AG04450 (cell line): ENCODE measurements around the gene SYT14. TPM values are rescaled to one million over a fixed set of nuclear protein-coding genes. Genes with fewer than 3 reads are reported as not detected.

Experiments
- CTCF ChIA-PET: fragments of 300-600, 350-600 bp; formaldehyde crosslinking; extraction: SDS; loops from one replicate; lab custom pipeline; 2022; ENCODE audit warnings: antibody characterized with exemption, inconsistent platforms; lab: Charles Lee
- POLR2A ChIA-PET: fragments of 350-600 bp; formaldehyde crosslinking; extraction: SDS; loops from one replicate; lab custom pipeline; 2021; ENCODE audit warnings: antibody characterized with exemption, inconsistent platforms; lab: Yijun Ruan, JAX
- DNase-seq: peaks from one replicate; pipeline ENCODE4 v3.0.0-alpha.2; 2011; ENCODE audit warnings: low read depth, low spot score
- H3K27ac ChIP-seq: one replicate; pipeline ENCODE4 v1.5.1; 2012; ENCODE audit warnings: low read depth, low read length, control low read depth
- H3K27me3 ChIP-seq: one replicate; pipeline ENCODE4 v1.6.0; 2012; ENCODE audit warnings: low read length; ENCODE audit not compliant: control insufficient read depth, insufficient read depth
- H3K4me3 ChIP-seq: 2 replicates; pipeline ENCODE4 v1.5.1; 2011; ENCODE audit warnings: mild to moderate bottlenecking, low read depth, low read length, control low read depth
- H3K9me3 ChIP-seq: 2 replicates; pipeline ENCODE4 v1.5.1; 2012; ENCODE audit warnings: low read length; ENCODE audit not compliant: control insufficient read depth, insufficient read depth
- CTCF ChIP-seq: IDR thresholded peaks from 2 replicates; pipeline ENCODE4 v1.5.1; 2011; ENCODE audit warnings: low read depth, low read length, control low read depth, inconsistent platforms
- polyA plus RNA-seq: library from polyadenylated mRNA; depleted of rRNA; stranded (reverse); fragments of >200 nt; gene quantifications from 2 replicates; pipeline ENCODE4 v1.2.3, GENCODE V29; 2011

Gene SYT14
- polyA plus RNA-seq, 1 experiment: 4.8 TPM

GRCh38 chr1:210021145-210021860 lies 83.3 kb downstream of the SYT14 start:
- DNase-seq: no peak
- no peak for TF ChIP-seq CTCF
- ChIA-PET POLR2A (no interaction called here), CTCF (interaction anchor here (0.5 kb wide), 1 partner anchor 331 kb away, joined by 4 read pairs; no protein-coding TSS in a partner anchor)
- no peaks in the 10 kb centered on the region for H3K27me3 ChIP-seq
- no peak overlapping the region for H3K27ac ChIP-seq
- no peaks in the 10 kb centered on the region for H3K9me3 ChIP-seq
- H3K4me3 ChIP-seq: no peak overlapping the region

- no peak for DNase-seq
- Histone ChIP-seq H3K27me3 (no peaks in the 10 kb centered on the region), H3K4me3 (no peak overlapping the region), H3K27ac (no peak overlapping the region), H3K9me3 (no peaks in the 10 kb centered on the region)
- ChIA-PET POLR2A (no interaction called here), CTCF (no interaction called here)
- no peak for TF ChIP-seq CTCF
Observed at GRCh38 chr1:210022044-210022443, 84.0 kb downstream of the SYT14 start.

GRCh38 chr1:210024282-210024681 lies 86.3 kb downstream of the SYT14 start:
- Histone ChIP-seq H3K27me3 (no peaks in the 10 kb centered on the region), H3K9me3 (no peaks in the 10 kb centered on the region), H3K4me3 (no peak overlapping the region), H3K27ac (no peak overlapping the region)
- ChIA-PET CTCF (no interaction called here), POLR2A (no interaction called here)
- no peak for TF ChIP-seq CTCF
- no peak for DNase-seq

GRCh38 chr1:210024996-210025395 lies 87.0 kb downstream of the SYT14 start:
- CTCF ChIA-PET: no interaction called here
- POLR2A ChIA-PET: no interaction called here
- Histone ChIP-seq H3K27me3 (no peaks in the 10 kb centered on the region), H3K27ac (no peak overlapping the region), H3K9me3 (no peaks in the 10 kb centered on the region), H3K4me3 (no peak overlapping the region)
- DNase-seq: no peak
- TF ChIP-seq CTCF: no peak

- no peak for DNase-seq
- TF ChIP-seq CTCF: no peak
- Histone ChIP-seq H3K4me3 (no peak overlapping the region), H3K27ac (no peak overlapping the region), H3K9me3 (no peaks in the 10 kb centered on the region), H3K27me3 (no peaks in the 10 kb centered on the region)
- ChIA-PET CTCF (interaction anchor here (0.7 kb wide), 1 partner anchor 171 kb away, joined by 3 read pairs; no protein-coding TSS in a partner anchor), POLR2A (interaction anchor here (0.7 kb wide), 1 partner anchor 348 kb away, joined by 8 read pairs; no protein-coding TSS in a partner anchor)
Observed at GRCh38 chr1:210025870-210026269, 87.9 kb downstream of the SYT14 start.
